Measurements from ENCODE around the gene UFSP1. TPM values are rescaled to one million over a fixed set of nuclear protein-coding genes. Genes with fewer than 3 reads are reported as not detected.

UFSP1 gene
- total RNA-seq: 4.1 and 6.7 TPM in 2 replicates

DNA sequence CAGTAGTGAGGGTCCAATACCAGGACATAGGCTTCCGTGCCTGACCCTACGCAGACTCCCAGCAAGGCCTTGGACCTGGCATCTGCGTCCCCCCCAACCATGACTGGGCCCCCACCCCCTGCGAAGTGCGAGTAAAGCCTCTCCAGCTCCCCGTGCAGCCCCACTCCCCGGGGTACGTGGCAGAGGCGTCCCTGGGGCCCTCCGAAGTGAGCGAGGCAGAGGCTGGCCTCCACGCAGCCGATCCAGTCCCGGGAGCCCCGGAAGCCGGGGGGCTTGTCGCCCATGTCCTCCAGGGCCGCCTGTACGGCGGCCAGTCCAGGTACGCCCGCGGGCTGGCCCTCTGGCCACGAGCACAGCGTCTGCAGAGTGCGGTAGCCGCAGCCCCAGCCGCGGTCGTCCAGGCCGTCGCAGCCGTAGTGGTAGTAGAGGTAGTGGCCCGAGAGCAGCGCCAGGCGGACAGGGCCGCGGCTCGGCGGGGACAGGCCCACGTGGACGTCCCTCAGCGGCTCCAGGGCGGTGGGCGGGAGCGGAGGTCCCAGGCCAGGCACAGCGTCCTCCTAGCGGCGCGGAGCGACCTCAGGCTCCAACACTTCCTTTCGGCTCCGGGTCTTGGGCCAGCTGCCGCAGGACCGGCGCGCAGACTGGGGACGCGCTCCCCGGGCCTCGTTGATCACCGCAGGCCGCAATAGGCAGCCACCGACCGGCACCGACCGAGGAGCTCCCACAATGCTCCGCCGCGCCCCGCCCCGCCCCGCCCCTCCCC lies at the start of gene UFSP1:
Gene UFSP1, minus strand, starts transcription at position 728 of the 763 bp plus-strand sequence. Its CDS starts 444 bp downstream, at position 284.

DNA sequence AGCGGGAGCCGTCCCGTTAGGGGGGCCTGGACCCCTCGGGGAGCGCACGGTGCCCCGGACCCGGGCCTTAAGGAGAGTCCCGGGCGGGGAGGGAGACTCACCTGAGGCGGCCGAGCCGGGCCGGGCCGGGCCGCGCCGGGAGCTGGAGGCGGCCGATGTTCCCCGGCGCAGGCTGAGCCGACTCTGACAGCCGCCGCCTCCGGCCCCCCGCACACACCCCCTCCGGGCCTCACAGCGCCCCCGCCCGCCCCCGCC lies 6.1 kb upstream of the UFSP1 start, which contains the start of gene ACHE:
Gene ACHE, minus strand, starts transcription at position 188 of the 255 bp plus-strand sequence. CDS start 1,656 bp downstream, outside the sequence.

DNA sequence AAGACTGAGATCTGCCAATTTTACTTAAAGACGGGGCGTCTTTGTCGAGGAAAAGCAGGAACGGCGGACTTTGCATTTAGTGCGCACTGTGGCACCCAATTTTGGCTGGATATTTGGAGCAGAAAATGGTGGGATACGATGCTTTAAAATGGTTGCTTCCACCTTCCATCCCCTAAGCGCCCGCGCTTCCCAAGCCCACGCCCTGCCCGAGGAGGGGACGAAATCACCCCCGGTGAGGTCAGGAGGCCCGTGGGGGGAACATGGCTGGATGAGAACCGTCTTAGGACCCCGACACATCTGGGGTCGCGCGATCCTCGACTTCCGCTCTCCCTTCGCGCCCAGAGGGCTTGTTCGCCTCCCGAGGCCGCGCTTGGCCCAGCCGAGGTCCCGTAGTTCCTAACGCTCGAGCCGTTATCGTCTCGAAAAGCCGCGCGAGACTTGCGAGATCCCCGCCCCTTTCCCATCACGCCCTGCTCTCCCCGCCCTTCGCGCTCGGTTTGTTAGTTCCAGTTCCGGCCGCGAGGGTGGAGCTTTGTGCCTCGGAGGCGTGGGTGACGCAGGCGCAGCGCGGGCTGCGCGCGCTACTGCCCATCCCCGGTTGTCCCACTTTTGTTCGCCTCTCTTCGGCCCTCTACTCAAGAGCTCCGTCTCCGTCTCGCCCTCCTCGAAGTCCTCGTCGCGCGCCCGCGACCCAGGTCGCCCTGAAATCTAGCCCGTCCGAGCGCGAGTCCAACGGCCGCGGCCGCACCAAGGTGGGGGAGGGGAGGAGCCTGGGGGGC lies 14.7 kb downstream of the UFSP1 start, which contains the start of gene SRRT:
Gene SRRT, plus strand, starts transcription at position 527 of the 779 bp plus-strand sequence. CDS start 488 bp downstream, outside the sequence.

DNA sequence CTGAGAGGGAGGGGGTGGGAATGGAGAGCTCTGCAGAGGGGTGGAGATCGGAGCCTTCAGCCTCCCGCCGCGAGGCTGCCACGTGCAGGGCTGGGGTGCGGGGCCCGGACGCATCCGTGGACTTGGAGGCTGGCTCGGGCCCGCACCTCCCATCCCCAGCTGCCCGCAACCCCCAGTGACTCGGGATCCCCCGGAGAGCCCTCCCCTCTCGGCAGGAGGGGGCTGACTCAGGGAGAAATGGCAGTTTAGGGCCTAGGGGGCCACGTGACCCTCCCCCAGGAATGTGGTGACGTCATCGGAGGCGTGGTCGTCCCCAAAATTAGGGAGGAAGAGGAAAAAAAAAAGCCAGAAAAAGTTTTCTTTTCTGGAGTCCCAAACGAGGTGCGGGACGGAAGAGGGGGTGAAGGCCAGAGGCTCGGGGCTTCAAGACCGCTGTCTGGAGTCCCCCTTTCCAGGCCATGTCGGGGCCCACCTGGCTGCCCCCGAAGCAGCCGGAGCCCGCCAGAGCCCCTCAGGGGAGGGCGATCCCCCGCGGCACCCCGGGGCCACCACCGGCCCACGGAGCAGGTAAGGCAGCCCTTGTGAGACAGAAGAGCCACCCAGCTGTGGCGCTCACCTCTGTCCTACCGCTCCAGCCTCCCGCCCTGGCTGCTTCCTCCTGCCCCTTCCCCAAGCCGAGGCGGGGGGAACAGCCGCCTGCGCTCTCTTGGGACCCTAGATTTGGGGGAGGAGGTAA lies 22.3 kb downstream of the UFSP1 start, which contains the start of gene TRIP6:
Gene TRIP6, plus strand, starts transcription at position 348 of the 736 bp plus-strand sequence. Its CDS starts 111 bp downstream, at position 459.

DNA sequence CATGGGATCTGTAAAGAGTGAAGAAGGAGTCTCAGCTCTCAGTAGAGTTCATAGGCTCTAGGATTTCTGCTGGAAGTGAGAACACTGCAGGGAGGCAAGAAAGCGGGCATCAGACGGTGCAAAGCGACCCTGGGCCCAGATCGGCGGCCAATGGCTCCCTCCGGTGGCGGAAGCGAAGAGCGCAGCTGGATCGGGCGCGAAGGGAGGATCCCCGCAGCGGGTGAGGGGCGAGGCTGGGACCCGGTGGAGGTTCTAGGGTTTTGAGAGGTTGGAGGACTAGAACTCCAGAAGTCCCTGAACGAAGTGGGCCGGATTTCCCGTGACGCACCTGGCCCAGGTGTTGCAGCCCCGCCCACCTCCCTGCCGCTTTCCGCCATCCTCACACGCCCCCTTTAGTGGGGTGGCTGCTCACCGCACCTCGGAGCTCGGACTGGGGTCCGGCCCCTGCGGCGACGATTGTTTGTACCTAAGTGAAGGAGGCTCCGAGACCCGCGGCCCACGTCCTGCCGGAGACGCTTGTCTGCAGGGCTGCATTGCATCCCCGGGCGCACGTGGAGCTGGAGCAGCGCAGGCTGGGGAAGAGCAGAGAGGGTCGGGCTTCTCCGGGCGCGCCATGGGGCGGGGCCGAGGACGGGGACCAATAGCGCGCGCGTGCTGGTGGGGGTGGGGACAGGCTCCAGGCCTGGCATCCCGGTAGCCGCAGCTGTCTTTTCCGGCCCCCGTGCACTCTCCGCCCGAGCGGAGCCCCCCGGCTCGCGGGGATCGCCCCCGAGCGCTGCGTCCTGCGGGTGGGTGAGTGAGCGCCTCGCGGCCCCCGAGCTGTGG lies 37.3 kb downstream of the UFSP1 start, which contains the start of gene SLC12A9:
Gene SLC12A9, plus strand, starts transcription at position 666 of the 825 bp plus-strand sequence. CDS start 1,485 bp downstream, outside the sequence.

Other genes with a start within 250 kb of the UFSP1 start
- 0.14 and 0.37 TPM in 2 replicates for gene TFR2, start 248.2 kb downstream of the UFSP1 start, total RNA-seq
- not detected in 2 replicates for gene ACTL6B, start 233.3 kb downstream of the UFSP1 start, total RNA-seq
- gene GNB2, start 216.0 kb downstream of the UFSP1 start, total RNA-seq: 59.2 and 67.9 TPM in 2 replicates
- gene GIGYF1, start 195.5 kb downstream of the UFSP1 start, total RNA-seq: 11.9 and 14.9 TPM in 2 replicates
- gene POP7, start 183.6 kb downstream of the UFSP1 start, total RNA-seq: 27.6 and 31.5 TPM in 2 replicates
- not detected in 2 replicates for gene EPO, start 169.2 kb downstream of the UFSP1 start, total RNA-seq
- gene ZAN, start 156.1 kb downstream of the UFSP1 start, total RNA-seq: not detected in 2 replicates
- gene EPHB4, start 62.2 kb downstream of the UFSP1 start, total RNA-seq: 38.6 and 45.7 TPM in 2 replicates
- gene SLC12A9, start 37.0 kb downstream of the UFSP1 start, total RNA-seq: 14.1 and 16.8 TPM in 2 replicates
- 64.0 and 71.9 TPM in 2 replicates for gene TRIP6, start 22.3 kb downstream of the UFSP1 start, total RNA-seq
- gene SRRT, start 14.6 kb downstream of the UFSP1 start, total RNA-seq: 29.3 and 36.5 TPM in 2 replicates
- not detected in 2 replicates for gene ACHE, start 6.2 kb upstream of the UFSP1 start, total RNA-seq
- gene MUC3A, start 59.8 kb upstream of the UFSP1 start, total RNA-seq: not detected in 2 replicates
- gene MUC12, start 79.8 kb upstream of the UFSP1 start, total RNA-seq: 0.57 and 0.92 TPM in 2 replicates
- under 0.01 TPM in 1 of 2 replicates, not detected in the other for gene MUC17, start 130.4 kb upstream of the UFSP1 start, total RNA-seq
- 21.6 and 22.3 TPM in 2 replicates for gene TRIM56, start 195.8 kb upstream of the UFSP1 start, total RNA-seq
- 233 and 240 TPM in 2 replicates for gene SERPINE1, start 237.4 kb upstream of the UFSP1 start, total RNA-seq